IPS-20b (cell line): ENCODE measurements around the gene TMEM131L.

Source experiments
- H3K27ac ChIP-seq: one replicate; pipeline ENCODE4 v1.5.1; 2013; ENCODE audit warnings: low read length
- H3K27me3 ChIP-seq: 2 replicates; pipeline ENCODE4 v1.6.1; 2013; ENCODE audit warnings: mild to moderate bottlenecking, low read length, inconsistent platforms; ENCODE audit not compliant: insufficient read depth
- H3K36me3 ChIP-seq: 2 replicates; pipeline ENCODE4 v1.6.1; 2013; ENCODE audit warnings: low read depth, mild to moderate bottlenecking, inconsistent platforms, low read length, moderate library complexity; ENCODE audit not compliant: insufficient read depth
- H3K4me1 ChIP-seq: 2 replicates; pipeline ENCODE4 v1.6.1; 2013; ENCODE audit warnings: mild to moderate bottlenecking, control low read depth, inconsistent platforms, low read length, moderate library complexity; ENCODE audit not compliant: insufficient read depth
- H3K4me3 ChIP-seq: 2 replicates; pipeline ENCODE4 v1.5.1; 2013; ENCODE audit warnings: mild to moderate bottlenecking, low read length, inconsistent platforms
- H3K9ac ChIP-seq: 2 replicates; pipeline ENCODE4 v1.6.1; 2013; ENCODE audit warnings: low read depth, mild to moderate bottlenecking, inconsistent platforms, low read length, moderate library complexity
- H3K9me3 ChIP-seq: 2 replicates; pipeline ENCODE4 v1.6.1; 2013; ENCODE audit warnings: mild to moderate bottlenecking, low read depth, low read length, inconsistent platforms; ENCODE audit not compliant: insufficient read depth

TMEM131L gene

GRCh38 chr4:153668647-153669046 is 202.5 kb downstream of the TMEM131L start:
- no peak overlapping the region for H3K27ac ChIP-seq
- H3K36me3 ChIP-seq, result no peaks in the 10 kb centered on the region
- no peak overlapping the region for H3K9ac ChIP-seq
- no peaks in the 10 kb centered on the region for H3K9me3 ChIP-seq
- H3K4me3 ChIP-seq, result no peak overlapping the region
- no peaks in the 10 kb centered on the region for H3K4me1 ChIP-seq
- no peaks in the 10 kb centered on the region for H3K27me3 ChIP-seq

- Histone ChIP-seq H3K27me3 (no peaks in the 10 kb centered on the region; the same call in 1 of the 2 replicates), H3K4me1 (no peaks in the 10 kb centered on the region), H3K27ac (no peak overlapping the region), H3K36me3 (no peaks in the 10 kb centered on the region), H3K9ac (no peak overlapping the region), H3K9me3 (no peaks in the 10 kb centered on the region), H3K4me3 (no peak overlapping the region)
These were observed 203.7 kb downstream of the TMEM131L start for GRCh38 chr4:153669838-153670237.

- Histone ChIP-seq H3K4me1 (no peaks in the 10 kb centered on the region), H3K9ac (no peak overlapping the region), H3K36me3 (no peaks in the 10 kb centered on the region), H3K9me3 (no peaks in the 10 kb centered on the region; the same call in 1 of the 2 replicates), H3K27ac (no peak overlapping the region), H3K4me3 (no peak overlapping the region), H3K27me3 (peaks cover 5% of the 10 kb centered on the region)
These were observed 210.3 kb downstream of the TMEM131L start for GRCh38 chr4:153676486-153676885.

GRCh38 chr4:153676984-153677383 is 210.8 kb downstream of the TMEM131L start:
- Histone ChIP-seq H3K4me1 (no peaks in the 10 kb centered on the region), H3K36me3 (no peaks in the 10 kb centered on the region), H3K27ac (no peak overlapping the region), H3K27me3 (peaks cover 10% of the 10 kb centered on the region), H3K4me3 (no peak overlapping the region), H3K9me3 (no peaks in the 10 kb centered on the region; the same call in 1 of the 2 replicates), H3K9ac (no peak overlapping the region)

- no peaks in the 10 kb centered on the region for H3K36me3 ChIP-seq
- no peaks in the 10 kb centered on the region; the same call in 1 of the 2 replicates for H3K9me3 ChIP-seq
- peaks cover 35% of the 10 kb centered on the region for H3K27me3 ChIP-seq
- no peaks in the 10 kb centered on the region for H3K4me1 ChIP-seq
- H3K9ac ChIP-seq, result no peak overlapping the region
- H3K4me3 ChIP-seq, result no peak overlapping the region
- H3K27ac ChIP-seq, result no peak overlapping the region
These were observed 213.3 kb downstream of the TMEM131L start for GRCh38 chr4:153679486-153679885.

GRCh38 chr4:153683763-153684181 is 217.6 kb downstream of the TMEM131L start:
- Histone ChIP-seq H3K4me3 (peak overlapping the region; percentile 67), H3K9me3 (peaks cover 19% of the 10 kb centered on the region), H3K9ac (no peak overlapping the region), H3K27ac (no peak overlapping the region), H3K27me3 (peaks cover 51% of the 10 kb centered on the region), H3K4me1 (no peaks in the 10 kb centered on the region; the same call in 1 of the 2 replicates), H3K36me3 (no peaks in the 10 kb centered on the region)

- H3K4me3 ChIP-seq, result peak within 1 kb of the TSS; percentile 67
- H3K9me3 ChIP-seq, result peaks cover 25% of the 10 kb centered on the region
- H3K36me3 ChIP-seq, result no peaks in the 10 kb centered on the region
- peaks cover 51% of the 10 kb centered on the region for H3K27me3 ChIP-seq
- H3K9ac ChIP-seq, result no peak within 1 kb of the TSS; the same call in 1 of the 2 replicates
- H3K27ac ChIP-seq, result no peak within 1 kb of the TSS
- H3K4me1 ChIP-seq, result no peaks in the 10 kb centered on the region; the same call in 1 of the 2 replicates
These were observed 218.2 kb downstream of the TMEM131L start, which contains the start of gene TLR2 for GRCh38 chr4:153684182-153684970. Gene TLR2 (plus strand): TSS chr4:153684280. CDS start chr4:153702908, 18,628 bp downstream.

- H3K27me3 ChIP-seq, result peaks cover 51% of the 10 kb centered on the region
- H3K27ac ChIP-seq, result no peak overlapping the region
- H3K4me3 ChIP-seq, result peak overlapping the region; percentile 67
- H3K9me3 ChIP-seq, result peaks cover 31% of the 10 kb centered on the region
- H3K4me1 ChIP-seq, result no peaks in the 10 kb centered on the region; the same call in 1 of the 2 replicates
- no peak overlapping the region; the same call in 1 of the 2 replicates for H3K9ac ChIP-seq
- no peaks in the 10 kb centered on the region for H3K36me3 ChIP-seq
These were observed 218.8 kb downstream of the TMEM131L start for GRCh38 chr4:153684971-153685371.
